GM23338 (cell line): ENCODE results near the gene GLCE. TPM values are rescaled to one million over a fixed set of nuclear protein-coding genes. Genes with fewer than 3 reads are reported as not detected.

Experiments used
- ATAC-seq: fragments of 200-7000 bp; cut with Tn5 transposase; 3 replicates; pipeline ENCODE4 v1.9.1; 2020
- DNase-seq: peaks from one replicate; pipeline ENCODE4 v3.0.0-alpha.2; 2015; ENCODE audit warnings: low spot score
- H2AFZ ChIP-seq: fragments of 200-600 bp; sonication (generic); 2 replicates; pipeline ENCODE4 v1.8.0; 2016; ENCODE audit warnings: antibody characterized with exemption, mild to moderate bottlenecking, moderate library complexity
- H3F3A ChIP-seq: fragments of 200-600 bp; sonication (generic); replicated peaks from 2 replicates; pipeline ENCODE4 v1.8.0; 2017; ENCODE audit warnings: antibody characterized with exemption, mixed run types, low read depth
- H3K27ac ChIP-seq: fragments of 200-600 bp; sonication (generic); 2 replicates; pipeline ENCODE4 v1.6.1; 2016; ENCODE audit warnings: low read depth
- H3K27me3 ChIP-seq: fragments of 200-600 bp; sonication (generic); 2 replicates; pipeline ENCODE4 v1.8.0; 2016; ENCODE audit warnings: mild to moderate bottlenecking, mixed run types, moderate library complexity; ENCODE audit not compliant: insufficient read depth
- H3K36me3 ChIP-seq: fragments of 200-600 bp; sonication (generic); 2 replicates; pipeline ENCODE4 v1.8.0; 2016; ENCODE audit warnings: mild to moderate bottlenecking; ENCODE audit not compliant: insufficient read depth
- H3K4me1 ChIP-seq: fragments of 200-600 bp; sonication (generic); 2 replicates; pipeline ENCODE4 v1.8.0; 2016; ENCODE audit warnings: mild to moderate bottlenecking, moderate library complexity; ENCODE audit not compliant: insufficient read depth
- H3K4me2 ChIP-seq: fragments of 200-600 bp; sonication (generic); 2 replicates; pipeline ENCODE4 v1.7.1; 2017; ENCODE audit warnings: mixed run types
- H3K4me3 ChIP-seq: fragments of 200-600 bp; sonication (generic); 2 replicates; pipeline ENCODE4 v1.6.1; 2016; ENCODE audit warnings: mixed run types
- H3K79me2 ChIP-seq: fragments of 200-600 bp; sonication (generic); replicated peaks from 2 replicates; pipeline ENCODE4 v1.8.0; 2017; ENCODE audit warnings: mild to moderate bottlenecking; ENCODE audit not compliant: insufficient read depth
- H3K9me2 ChIP-seq: fragments of 200-600 bp; sonication (generic); 2 replicates; pipeline ENCODE4 v1.8.0; 2017; ENCODE audit not compliant: insufficient read depth
- H4K20me1 ChIP-seq: fragments of 200-600 bp; sonication (generic); replicated peaks from 2 replicates; pipeline ENCODE4 v1.8.0; 2017; ENCODE audit warnings: mild to moderate bottlenecking; ENCODE audit not compliant: insufficient read depth
- H3K27ac Mint-ChIP-seq: 2 replicates; pipeline ENCODE4 v1.8.0; 2020; ENCODE audit warnings: inconsistent platforms, mild to moderate bottlenecking, moderate library complexity, mixed read lengths
- H3K27me3 Mint-ChIP-seq: 3 replicates; pipeline ENCODE4 v1.8.0; 2022; ENCODE audit warnings: low read depth, mild to moderate bottlenecking, moderate library complexity, mixed read lengths, inconsistent platforms; ENCODE audit not compliant: insufficient read depth, poor library complexity
- H3K36me3 Mint-ChIP-seq: 3 replicates; pipeline ENCODE4 v1.8.0; 2021; ENCODE audit warnings: low read depth, mild to moderate bottlenecking, inconsistent platforms, moderate library complexity, mixed read lengths
- H3K4me1 Mint-ChIP-seq: 3 replicates; pipeline ENCODE4 v1.8.0; 2020; ENCODE audit warnings: mild to moderate bottlenecking, inconsistent platforms, mixed read lengths
- H3K4me3 Mint-ChIP-seq: 3 replicates; pipeline ENCODE4 v1.8.0; 2021; ENCODE audit warnings: moderate library complexity, mild to moderate bottlenecking, inconsistent platforms, mixed read lengths
- H3K9me3 Mint-ChIP-seq: 3 replicates; pipeline ENCODE4 v1.8.0; 2020; ENCODE audit warnings: moderate library complexity, mild to moderate bottlenecking, inconsistent platforms, mixed read lengths
- CREB1 ChIP-seq: fragments of 250-450 bp; sonication (Bioruptor Pico); IDR thresholded peaks from 2 replicates; pipeline ENCODE4 v1.5.0; 2020; ENCODE audit warnings: low read depth, mild to moderate bottlenecking, moderate library complexity
- EZH2 ChIP-seq: fragments of 200-600 bp; sonication (generic); IDR thresholded peaks from one replicate; pipeline ENCODE4 v1.8.0; 2017; ENCODE audit warnings: antibody characterized with exemption, mild to moderate bottlenecking, low read depth; ENCODE audit not compliant: unreplicated experiment
- EZH2phosphoT487 ChIP-seq: fragments of 200-600 bp; sonication (generic); IDR thresholded peaks from one replicate; pipeline ENCODE4 v1.8.1; 2018; ENCODE audit warnings: antibody characterized with exemption; ENCODE audit not compliant: unreplicated experiment
- JUNB ChIP-seq: IDR thresholded peaks from one replicate; pipeline ENCODE4 v1.6.1; 2016; ENCODE audit warnings: antibody characterized with exemption; ENCODE audit not compliant: unreplicated experiment
- NANOG ChIP-seq: IDR thresholded peaks from 2 replicates; pipeline ENCODE4 v1.6.1; 2016; ENCODE audit warnings: antibody characterized with exemption, borderline replicate concordance
- POLR2AphosphoS5 ChIP-seq: IDR thresholded peaks from 2 replicates; pipeline ENCODE4 v1.6.1; 2016; ENCODE audit warnings: antibody characterized with exemption, low read depth
- STAT1 ChIP-seq: IDR thresholded peaks from one replicate; pipeline ENCODE4 v1.6.1; 2016; ENCODE audit warnings: antibody characterized with exemption; ENCODE audit not compliant: unreplicated experiment
- ZNF114 ChIP-seq: fragments of 250-450 bp; sonication (Bioruptor Pico); IDR thresholded peaks from 2 replicates; pipeline ENCODE4 v1.5.0; 2020; ENCODE audit warnings: mild to moderate bottlenecking, moderate library complexity
- ZNF331 ChIP-seq: fragments of 250-450 bp; sonication (Bioruptor Pico); IDR thresholded peaks from 2 replicates; pipeline ENCODE4 v1.5.0; 2020; ENCODE audit warnings: low read depth, mild to moderate bottlenecking, moderate library complexity
- ZNF462 ChIP-seq: fragments of 250-450 bp; sonication (Bioruptor Pico); IDR thresholded peaks from 2 replicates; pipeline ENCODE4 v1.5.0; 2020; ENCODE audit warnings: mild to moderate bottlenecking, moderate library complexity
- polyA plus RNA-seq: library from polyadenylated mRNA; unstranded; fragments of >200 nt; fragmentation: Nextera tagmentation; extraction: Ambion mirVana; gene quantifications from 2 replicates; pipeline ENCODE4 v1.2.1, GENCODE V29; 2016
- total RNA-seq: library from RNA; depleted of rRNA; stranded (reverse); fragments of >200 nt; shearing (Covaris generic); gene quantifications from 2 replicates; pipeline ENCODE4 v1.2.3, GENCODE V29; 2014
- TF ChIP-seq, protein P1 (sequence below), 2 experiments: fragments of 200-600 bp in 1 of 2; sonication (generic) in 1 of 2; conservative IDR thresholded peaks; 2 replicates each; pipeline versions ENCODE4 v1.5.1 to v1.6.1; 2016 to 2017; ENCODE audit warnings: antibody characterized with exemption in 2 of 2, low read depth in 2 of 2, mild to moderate bottlenecking in 2 of 2, moderate library complexity in 1 of 2
- TF ChIP-seq, protein P2 (sequence below): IDR thresholded peaks from 2 replicates; pipeline ENCODE4 v1.6.1; 2016; ENCODE audit warnings: antibody characterized with exemption
- TF ChIP-seq, protein P3 (sequence below): IDR thresholded peaks from one replicate; pipeline ENCODE4 v1.6.1; 2018; ENCODE audit warnings: antibody characterized with exemption; ENCODE audit not compliant: unreplicated experiment

The GLCE gene
- total and polyA plus RNA-seq, 2 experiments from 2014 or later: 7.5 to 15.5 TPM

DNA sequence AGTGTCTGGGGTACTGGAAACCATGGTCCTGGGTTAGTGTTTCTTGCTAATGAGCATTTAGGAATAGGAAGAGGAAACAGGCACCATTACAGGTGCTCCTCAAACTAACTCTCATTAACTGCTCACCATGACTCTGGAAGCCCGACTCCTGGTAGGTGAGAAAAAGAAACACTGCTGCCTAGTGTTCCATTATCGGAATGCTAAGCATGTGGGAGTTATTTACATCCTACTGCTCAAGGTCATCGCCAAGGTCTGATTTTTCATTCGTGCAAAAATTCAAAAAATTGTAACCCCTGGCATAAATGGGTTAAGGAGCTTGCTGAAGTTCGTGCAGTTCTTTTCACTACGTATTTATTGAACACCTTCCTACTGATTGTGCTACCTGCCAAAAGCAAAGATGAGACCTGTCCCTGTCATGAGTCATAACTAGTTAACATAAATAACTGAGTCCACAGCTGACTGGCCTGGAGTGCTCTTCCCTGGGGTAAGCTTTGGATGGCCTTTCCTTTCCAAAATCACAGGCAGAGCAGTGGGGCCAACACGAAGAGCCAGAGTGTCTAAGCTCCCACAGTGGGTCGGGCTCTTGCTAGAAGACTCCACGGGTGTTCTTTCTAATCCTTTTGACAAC, 115.6 kb downstream of the GLCE start:
- Mint-ChIP-seq H3K4me1 (peaks cover 37% of the 10 kb centered on the region), H3K4me3 (no peak overlapping the region), H3K9me3 (no peaks in the 10 kb centered on the region; the same call in 2 of the 3 replicates), H3K36me3 (no peaks in the 10 kb centered on the region), H3K27me3 (peaks cover 4% of the 10 kb centered on the region), H3K27ac (no peak overlapping the region)
- H3K36me3 ChIP-seq: no peaks in the 10 kb centered on the region
- H3K4me2 ChIP-seq: no peak overlapping the region
- H3K27ac ChIP-seq: 0 out of 2 replicates have a peak overlapping the region, but pooled peaks have one; percentile 2
- ATAC-seq: no peak
- H3K79me2 ChIP-seq: no peaks in the 10 kb centered on the region
- TF ChIP-seq EZH2: no peak
- no peak for TF ChIP-seq ZNF462 (CRISPR knock-in tag)
- TF ChIP-seq NANOG: no peak
- TF ChIP-seq STAT1: no peak
- TF ChIP-seq, protein P1, sequence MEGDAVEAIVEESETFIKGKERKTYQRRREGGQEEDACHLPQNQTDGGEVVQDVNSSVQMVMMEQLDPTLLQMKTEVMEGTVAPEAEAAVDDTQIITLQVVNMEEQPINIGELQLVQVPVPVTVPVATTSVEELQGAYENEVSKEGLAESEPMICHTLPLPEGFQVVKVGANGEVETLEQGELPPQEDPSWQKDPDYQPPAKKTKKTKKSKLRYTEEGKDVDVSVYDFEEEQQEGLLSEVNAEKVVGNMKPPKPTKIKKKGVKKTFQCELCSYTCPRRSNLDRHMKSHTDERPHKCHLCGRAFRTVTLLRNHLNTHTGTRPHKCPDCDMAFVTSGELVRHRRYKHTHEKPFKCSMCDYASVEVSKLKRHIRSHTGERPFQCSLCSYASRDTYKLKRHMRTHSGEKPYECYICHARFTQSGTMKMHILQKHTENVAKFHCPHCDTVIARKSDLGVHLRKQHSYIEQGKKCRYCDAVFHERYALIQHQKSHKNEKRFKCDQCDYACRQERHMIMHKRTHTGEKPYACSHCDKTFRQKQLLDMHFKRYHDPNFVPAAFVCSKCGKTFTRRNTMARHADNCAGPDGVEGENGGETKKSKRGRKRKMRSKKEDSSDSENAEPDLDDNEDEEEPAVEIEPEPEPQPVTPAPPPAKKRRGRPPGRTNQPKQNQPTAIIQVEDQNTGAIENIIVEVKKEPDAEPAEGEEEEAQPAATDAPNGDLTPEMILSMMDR (conservative IDR thresholded peaks at IDR 0.05; ENCODE audit: low read depth in 2 of 2): no peak
- no peak for TF ChIP-seq POLR2AphosphoS5
- no peak for TF ChIP-seq ZNF331 (CRISPR knock-in tag)
- TF ChIP-seq EZH2phosphoT487: no peak
- no peak for TF ChIP-seq JUNB
- TF ChIP-seq, protein P2, sequence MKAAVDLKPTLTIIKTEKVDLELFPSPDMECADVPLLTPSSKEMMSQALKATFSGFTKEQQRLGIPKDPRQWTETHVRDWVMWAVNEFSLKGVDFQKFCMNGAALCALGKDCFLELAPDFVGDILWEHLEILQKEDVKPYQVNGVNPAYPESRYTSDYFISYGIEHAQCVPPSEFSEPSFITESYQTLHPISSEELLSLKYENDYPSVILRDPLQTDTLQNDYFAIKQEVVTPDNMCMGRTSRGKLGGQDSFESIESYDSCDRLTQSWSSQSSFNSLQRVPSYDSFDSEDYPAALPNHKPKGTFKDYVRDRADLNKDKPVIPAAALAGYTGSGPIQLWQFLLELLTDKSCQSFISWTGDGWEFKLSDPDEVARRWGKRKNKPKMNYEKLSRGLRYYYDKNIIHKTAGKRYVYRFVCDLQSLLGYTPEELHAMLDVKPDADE: no peak
- no peak for TF ChIP-seq ZNF114 (CRISPR knock-in tag)
- TF ChIP-seq, protein P3, sequence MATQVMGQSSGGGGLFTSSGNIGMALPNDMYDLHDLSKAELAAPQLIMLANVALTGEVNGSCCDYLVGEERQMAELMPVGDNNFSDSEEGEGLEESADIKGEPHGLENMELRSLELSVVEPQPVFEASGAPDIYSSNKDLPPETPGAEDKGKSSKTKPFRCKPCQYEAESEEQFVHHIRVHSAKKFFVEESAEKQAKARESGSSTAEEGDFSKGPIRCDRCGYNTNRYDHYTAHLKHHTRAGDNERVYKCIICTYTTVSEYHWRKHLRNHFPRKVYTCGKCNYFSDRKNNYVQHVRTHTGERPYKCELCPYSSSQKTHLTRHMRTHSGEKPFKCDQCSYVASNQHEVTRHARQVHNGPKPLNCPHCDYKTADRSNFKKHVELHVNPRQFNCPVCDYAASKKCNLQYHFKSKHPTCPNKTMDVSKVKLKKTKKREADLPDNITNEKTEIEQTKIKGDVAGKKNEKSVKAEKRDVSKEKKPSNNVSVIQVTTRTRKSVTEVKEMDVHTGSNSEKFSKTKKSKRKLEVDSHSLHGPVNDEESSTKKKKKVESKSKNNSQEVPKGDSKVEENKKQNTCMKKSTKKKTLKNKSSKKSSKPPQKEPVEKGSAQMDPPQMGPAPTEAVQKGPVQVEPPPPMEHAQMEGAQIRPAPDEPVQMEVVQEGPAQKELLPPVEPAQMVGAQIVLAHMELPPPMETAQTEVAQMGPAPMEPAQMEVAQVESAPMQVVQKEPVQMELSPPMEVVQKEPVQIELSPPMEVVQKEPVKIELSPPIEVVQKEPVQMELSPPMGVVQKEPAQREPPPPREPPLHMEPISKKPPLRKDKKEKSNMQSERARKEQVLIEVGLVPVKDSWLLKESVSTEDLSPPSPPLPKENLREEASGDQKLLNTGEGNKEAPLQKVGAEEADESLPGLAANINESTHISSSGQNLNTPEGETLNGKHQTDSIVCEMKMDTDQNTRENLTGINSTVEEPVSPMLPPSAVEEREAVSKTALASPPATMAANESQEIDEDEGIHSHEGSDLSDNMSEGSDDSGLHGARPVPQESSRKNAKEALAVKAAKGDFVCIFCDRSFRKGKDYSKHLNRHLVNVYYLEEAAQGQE: no peak
- no peak for TF ChIP-seq CREB1
- no peaks in the 10 kb centered on the region for H3K27me3 ChIP-seq
- no peak overlapping the region for H2AFZ ChIP-seq
- H4K20me1 ChIP-seq: no peaks in the 10 kb centered on the region
- no peaks in the 10 kb centered on the region for H3F3A ChIP-seq
- no peak overlapping the region for H3K4me3 ChIP-seq
- DNase-seq: no peak
- peaks cover 11% of the 10 kb centered on the region for H3K4me1 ChIP-seq
- H3K9me2 ChIP-seq: no peaks in the 10 kb centered on the region
